SU-DHL-6 (cell line): ENCODE measurements around the gene HIPK3.

Experiments used
- EZH2phosphoT487 ChIP-seq: fragments of 200-600 bp; sonication (generic), shearing (Covaris generic); conservative IDR thresholded peaks from 2 replicates; pipeline ENCODE4 v1.6.1; 2018; ENCODE audit warnings: mild to moderate bottlenecking, antibody characterized with exemption, low read length, moderate library complexity, mixed read lengths
- TF ChIP-seq, protein P1 (sequence below): fragments of 200-600 bp; sonication (generic); IDR thresholded peaks from one replicate; pipeline ENCODE4 v1.5.1; 2017; ENCODE audit warnings: antibody characterized with exemption, mild to moderate bottlenecking, low read length, moderate library complexity; ENCODE audit not compliant: insufficient read depth, poor library complexity, severe bottlenecking

- TF ChIP-seq, protein P1, sequence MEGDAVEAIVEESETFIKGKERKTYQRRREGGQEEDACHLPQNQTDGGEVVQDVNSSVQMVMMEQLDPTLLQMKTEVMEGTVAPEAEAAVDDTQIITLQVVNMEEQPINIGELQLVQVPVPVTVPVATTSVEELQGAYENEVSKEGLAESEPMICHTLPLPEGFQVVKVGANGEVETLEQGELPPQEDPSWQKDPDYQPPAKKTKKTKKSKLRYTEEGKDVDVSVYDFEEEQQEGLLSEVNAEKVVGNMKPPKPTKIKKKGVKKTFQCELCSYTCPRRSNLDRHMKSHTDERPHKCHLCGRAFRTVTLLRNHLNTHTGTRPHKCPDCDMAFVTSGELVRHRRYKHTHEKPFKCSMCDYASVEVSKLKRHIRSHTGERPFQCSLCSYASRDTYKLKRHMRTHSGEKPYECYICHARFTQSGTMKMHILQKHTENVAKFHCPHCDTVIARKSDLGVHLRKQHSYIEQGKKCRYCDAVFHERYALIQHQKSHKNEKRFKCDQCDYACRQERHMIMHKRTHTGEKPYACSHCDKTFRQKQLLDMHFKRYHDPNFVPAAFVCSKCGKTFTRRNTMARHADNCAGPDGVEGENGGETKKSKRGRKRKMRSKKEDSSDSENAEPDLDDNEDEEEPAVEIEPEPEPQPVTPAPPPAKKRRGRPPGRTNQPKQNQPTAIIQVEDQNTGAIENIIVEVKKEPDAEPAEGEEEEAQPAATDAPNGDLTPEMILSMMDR: no peak
- no peak for TF ChIP-seq EZH2phosphoT487
Measured at GRCh38 chr11:33402066-33402465, 144.9 kb downstream of the HIPK3 start.
